Colon (tissue), 2 donors: ENCODE results near the gene ATRIP.

Experiments used
- FAIRE-seq: peaks from 2 replicates; lab custom pipeline; 2012; peaks lifted over from hg19 to GRCh38; lab: Jason Lieb, UNC
- donor health status: control.
- donor health status: control.

Gene ATRIP

DNA sequence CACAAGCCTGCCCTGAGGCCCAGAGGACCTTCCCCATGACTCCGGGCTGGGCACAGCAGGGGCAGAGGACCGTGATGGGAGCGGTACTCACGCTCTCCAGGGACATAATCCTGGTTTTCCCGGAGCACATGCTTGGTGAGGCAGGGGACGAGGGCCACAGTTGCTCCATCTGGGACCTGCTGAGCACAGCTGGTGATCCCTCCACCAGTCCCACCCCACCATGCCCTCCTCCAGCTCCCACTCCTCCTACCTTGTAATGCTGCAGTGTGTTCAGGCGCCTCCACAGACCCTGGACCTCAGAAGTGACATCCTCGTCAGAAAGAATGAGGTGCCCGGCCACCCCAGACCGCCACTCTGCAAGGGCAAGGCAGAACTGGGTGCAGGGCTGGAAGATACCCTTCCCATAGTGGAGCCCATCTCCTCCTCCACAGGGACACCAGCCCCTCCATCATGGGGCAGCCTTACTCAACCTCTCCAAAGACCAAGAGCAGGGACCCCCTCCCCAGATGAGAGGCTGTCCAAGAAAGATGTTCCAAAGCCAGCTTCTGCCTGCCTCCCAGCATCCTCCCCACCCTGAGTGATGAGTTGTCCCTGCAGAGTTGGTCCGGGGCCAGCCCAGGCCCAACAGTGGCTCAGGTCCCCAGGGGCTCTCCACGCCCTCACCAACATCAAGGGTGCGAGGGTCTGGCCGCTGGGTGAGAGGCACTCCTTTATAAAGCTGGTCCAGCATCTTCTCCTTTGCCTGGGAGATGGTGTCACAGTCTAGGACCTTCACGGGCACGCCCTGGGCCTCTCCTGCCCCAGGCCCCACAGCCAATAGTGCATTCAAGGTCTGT is 36.1 kb upstream of the ATRIP start:
- no peak for FAIRE-seq

DNA sequence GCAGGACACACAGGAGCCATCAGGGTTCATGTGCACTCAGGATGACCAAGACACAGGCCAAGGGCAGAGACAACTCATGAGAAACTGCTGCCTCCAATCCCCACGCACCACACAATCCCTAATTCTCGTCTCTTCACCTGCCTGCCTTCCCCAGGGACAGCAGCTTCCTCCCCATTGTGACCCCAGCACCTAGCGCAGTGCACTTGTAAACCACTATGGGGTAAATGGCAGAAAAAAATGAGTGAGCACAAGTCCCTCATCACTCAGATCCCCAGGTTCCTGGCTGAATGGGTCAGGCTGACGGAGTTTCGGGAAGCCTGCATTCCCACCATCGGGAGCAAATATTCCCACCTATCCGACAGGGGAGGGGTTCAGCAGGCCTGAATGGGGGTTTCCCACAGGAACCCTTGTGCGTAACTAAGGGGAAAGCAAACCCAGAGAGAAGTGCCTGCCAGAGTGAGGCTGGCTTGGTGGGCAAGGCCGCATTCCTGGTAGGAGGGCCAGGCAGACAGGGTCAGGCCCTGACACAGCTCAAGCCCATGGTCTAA is 35.4 kb upstream of the ATRIP start:
- no peak for FAIRE-seq

DNA sequence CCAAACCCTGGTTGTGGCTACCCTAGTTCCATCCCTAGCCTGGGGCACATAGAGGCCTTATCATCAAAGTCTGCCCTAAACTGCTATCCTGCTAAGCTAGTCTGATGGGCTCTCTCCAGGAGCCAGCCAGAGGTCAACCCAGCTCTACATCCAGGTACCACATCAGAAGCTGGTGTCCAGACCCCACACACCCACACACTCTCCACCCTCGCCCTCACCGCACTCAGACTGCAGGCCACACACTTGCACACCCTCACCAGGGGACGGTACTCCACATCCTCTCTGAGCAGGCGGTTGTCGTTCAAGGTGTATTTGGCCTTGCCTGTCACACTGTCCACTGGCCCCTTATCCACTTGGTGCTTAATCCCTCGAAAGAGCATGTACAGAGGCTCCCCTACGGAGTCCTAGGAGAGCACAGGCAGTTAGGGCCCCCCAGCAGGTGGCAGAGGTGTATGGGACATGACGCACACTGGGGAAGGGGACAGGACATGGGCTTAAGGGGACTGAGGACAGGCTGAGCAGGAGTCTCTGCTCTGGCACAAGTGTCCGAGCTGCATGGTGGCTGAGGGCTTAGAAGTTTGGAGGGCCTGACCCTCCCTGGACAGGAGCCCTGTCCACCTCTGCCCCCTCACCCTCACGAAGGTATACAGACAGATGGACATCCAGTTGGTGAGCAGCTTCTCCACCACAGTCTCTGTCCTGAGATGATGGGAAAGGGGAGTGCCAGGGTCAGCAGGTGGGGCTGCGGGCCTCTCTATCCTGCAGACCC is 34.7 kb upstream of the ATRIP start:
- FAIRE-seq, result no peak

DNA sequence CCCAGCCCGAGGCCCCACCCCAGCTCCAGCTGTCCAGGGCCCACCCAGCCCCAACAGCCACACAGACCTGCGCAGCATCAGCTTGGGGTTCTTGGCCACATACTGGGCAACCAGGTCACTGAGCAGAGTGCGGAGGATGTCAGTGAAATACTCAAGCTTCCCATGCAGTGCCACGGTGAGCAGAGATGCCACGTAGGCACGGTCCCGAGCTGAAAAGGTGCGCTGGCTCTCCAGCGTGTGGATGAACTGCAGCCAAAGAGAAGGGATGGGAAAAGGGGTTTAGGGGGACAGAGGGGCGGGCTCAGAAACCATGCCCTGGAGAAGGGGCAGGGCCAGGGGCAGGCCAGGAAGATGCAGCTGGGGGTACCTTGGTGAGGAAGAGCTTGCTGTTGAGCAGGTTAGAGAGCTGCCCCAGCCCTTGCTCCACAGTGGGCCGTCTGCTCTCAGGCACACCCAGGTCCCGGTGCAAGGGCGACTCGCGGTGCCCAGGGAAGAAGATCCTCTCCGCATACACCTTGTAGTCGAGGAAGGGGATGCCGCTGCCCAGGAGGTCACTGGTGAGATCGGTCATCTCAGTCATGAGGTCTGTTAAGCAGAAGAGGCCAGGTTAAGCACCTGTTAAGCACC is 34.0 kb upstream of the ATRIP start:
- no peak for FAIRE-seq

DNA sequence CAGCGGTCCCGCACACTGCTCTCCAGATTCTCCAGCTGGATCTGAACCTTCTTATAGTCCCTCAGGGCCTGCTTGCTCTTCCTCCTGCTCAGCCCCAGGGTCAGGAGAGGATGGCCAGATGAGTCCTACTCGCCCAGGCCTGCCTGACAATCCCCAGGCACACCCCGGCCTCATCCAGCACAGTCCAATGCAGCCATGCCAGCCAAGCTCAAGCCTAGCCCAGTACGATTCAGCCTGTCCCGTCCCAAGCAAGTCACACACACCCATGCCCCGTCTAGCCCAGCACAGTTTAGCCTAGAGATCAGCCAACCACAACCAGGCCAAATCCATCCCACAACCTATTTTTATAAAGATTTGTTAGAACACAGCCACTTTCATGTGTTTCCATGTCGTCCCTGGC is 33.5 kb upstream of the ATRIP start:
- FAIRE-seq, result no peak

DNA sequence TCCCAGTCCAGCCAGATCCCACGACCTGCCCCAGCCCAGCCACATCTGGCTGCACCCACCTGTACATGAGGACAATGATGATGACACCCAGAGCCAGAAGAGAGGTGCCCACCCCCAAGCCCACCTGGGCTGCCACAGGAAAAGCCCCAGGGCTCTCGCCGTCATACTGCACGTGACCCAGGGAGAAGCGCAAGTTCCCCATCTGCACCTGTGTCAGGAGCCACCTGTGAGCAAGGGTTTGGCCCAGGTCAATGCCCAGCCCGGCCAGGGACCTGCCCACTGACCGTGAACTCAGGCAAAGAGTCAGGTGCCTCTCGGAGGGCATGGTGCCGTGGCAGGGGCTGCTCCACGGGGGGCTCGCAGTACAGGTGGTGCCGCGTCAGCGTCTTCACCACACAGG is 32.9 kb upstream of the ATRIP start:
- no peak for FAIRE-seq

DNA sequence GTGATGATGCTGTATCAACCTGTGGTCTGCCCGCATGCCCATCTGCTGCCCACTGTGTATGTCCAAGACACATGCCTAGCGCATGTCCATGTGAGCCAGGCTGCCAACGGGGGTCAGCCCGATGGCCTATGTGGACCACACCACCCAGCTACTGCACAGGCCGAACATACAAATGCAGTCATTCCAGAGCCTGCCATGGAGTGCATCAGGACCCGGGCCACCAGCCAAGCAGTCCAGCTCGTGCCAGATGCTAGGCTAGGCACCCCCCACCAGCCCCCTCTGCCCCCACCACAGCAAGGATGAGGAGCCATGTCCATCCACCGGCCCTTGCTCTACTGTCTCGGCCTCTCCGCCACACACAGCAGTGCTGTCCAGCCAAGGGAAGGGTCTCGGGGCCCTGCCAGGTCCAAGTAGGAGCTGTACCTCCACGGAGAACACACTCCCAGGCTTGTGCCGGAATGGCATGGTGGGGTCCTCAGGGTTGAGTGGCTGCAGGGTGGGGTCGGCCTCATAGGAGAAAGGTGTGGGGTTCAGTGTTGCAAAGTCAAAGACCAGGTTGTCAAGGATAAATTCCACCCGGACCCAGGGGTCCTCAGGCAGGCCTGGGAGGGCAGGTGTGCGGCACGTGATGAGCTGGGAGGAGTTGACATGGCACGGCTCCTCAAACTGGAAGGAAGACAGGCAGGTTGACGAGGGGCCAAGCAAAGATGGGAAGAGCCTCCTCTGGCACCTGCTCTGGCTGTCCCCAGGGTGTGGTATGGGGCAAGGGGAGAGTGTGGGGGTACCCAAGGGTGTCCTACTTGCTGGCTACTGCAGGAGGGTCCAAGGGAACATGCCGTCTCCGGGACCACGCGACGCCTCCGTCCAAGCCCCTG is 31.9 kb upstream of the ATRIP start:
- no peak for FAIRE-seq

DNA sequence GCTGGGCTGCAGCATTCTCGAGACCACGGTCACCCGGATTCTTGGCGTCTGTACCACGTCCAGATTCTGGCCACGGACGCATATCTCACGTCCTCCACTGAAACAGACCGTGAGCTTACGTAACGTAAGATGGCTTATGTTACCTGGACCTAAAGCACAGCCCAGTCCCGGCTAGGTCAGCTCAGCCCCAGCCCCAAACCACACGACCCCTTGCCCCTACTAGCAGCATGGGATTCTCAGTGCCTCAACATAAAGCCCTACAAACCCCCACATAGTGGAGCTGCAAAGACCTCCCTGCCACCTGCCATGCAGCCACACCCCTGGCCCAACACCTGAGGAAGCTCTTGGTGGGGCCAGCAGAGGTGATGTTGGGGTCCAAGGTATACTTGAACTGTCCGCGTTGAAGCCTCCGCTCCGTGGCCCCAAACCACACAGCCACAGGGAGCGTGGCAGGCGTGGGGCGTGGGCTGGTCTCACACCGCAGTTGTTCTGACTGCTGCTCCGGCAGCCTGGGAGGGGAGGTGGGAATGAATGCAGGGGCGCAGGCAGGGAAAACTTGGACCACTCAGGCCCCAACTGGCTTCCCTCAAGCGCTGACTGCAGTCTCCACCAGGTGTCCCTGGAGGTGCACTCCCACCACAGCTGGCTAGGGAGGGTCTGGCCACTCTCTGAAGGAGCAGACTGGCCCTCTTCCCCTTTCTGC is 31.1 kb upstream of the ATRIP start:
- FAIRE-seq, result no peak

DNA sequence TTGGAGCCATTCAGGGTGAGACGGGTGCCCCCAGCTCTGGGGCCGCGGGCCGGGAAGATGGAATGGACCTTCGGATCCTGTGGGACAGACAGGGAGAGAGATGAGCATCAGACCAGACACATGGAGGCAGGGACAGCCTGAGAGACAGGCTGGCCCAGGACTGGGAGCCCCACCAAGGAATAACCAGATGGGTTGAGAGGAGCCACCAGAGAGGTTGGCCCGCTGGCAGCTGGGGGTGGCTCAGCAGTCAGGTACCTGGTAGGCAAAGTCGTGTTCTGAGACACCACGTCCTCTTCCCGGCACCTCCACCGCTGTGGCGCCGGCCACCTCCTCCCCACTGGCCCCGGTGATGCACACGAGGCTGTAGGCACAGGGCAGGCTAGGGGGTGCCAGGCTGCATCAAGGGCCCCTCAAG is 30.4 kb upstream of the ATRIP start:
- no peak for FAIRE-seq

DNA sequence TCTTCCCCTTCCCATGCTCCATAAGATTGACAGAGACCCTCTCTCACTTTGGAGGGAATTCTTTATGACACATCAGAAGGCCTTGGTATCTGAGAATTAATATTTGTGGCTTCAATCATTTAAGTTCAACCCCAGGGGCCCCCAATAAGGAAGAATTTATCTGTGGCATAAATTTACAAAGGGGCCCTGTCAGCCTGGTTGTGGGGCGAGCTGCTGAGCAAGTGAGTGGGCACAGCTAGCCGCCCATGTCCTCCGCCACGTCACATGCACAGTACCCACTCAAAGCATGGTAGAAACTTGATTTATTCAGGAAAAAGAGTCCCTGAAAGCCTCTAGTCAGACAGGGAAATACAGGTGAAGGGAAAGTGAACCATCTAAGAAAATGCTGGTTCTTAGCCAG is 30.0 kb upstream of the ATRIP start:
- no peak for FAIRE-seq

DNA sequence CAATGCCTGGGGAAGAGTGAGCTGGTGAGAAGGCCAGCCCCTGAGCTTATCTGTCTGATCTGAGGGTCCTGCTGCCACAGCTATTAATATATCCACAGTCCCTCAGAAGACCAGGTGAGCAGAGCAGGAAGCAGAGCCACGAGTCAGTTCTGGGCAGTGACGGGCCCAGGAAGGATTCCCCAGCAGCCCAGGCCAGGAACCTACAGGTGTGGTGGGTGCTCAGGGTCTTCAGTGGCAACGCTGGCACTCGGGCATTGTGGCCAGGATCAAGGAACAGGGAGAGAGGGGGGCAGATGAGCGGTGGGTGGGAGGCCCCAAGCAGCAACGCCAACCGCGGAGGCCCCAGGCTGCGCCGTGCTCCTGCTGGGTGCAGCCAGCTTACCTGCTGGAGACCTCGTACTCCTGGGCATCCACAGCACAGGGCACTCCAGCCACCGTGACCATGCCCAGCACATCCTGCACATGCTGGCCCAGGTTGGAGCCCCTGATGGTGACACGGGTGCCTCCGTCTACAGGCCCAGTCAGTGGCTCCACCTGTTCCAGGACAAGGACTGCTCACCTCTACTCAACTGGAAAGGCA is 28.9 kb upstream of the ATRIP start:
- FAIRE-seq, result no peak

DNA sequence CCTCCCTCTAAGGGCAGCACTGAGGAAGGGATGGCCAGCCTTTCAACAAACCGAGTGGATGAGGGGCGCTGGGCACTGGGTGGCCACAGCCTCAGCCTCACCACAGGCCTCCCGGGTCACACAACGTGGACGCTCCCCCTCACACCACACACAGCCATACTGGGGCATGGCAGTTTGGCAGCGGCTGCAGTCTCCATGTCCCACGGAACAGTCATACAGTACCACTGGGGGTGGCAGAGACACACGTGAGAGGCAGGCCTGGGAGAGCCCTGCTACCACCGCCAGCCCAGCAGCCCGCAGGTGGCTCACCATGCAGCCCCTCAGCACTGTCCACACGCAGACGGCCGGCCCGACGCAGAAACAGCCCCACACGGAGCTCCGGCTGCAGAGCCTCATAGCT is 28.4 kb upstream of the ATRIP start:
- no peak for FAIRE-seq

DNA sequence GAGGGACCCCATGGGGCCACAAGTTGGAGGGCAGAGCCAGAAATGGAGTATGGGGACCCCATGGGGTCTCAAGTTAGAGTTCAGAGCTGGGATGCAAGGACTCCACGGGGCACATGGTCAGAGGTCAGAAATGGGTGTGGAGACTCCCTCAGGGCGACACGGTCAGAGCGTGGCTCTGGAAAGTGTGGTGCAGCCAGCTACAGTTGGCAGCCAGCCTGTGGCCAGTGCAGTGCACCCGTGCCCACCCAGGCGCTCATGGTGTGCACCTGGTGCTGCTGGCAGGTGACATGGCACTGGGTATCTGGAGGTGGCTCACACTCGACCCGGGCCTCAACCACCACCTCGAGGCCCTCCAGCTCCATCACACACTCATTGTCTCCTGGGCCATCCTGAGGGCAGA is 27.9 kb upstream of the ATRIP start:
- FAIRE-seq, result no peak

DNA sequence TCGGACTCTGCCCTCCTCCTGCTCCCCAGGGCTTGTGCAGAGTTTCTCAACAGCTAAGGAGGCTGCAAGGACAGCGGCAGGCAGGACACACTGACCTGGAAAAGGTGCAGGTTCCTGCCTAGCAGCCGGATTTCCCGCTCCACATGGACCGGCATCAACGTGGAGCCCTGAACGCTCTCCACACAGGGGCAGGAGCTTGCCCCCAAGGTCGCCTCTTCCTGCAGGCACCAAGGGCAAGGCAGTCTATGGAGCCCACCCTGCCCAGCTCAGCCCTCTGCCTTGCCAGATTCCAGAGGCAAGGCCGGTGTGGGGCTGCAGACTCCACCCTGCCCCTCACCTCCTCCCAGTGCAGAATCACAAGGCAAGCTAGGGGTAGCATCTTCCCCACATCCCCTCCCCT is 27.4 kb upstream of the ATRIP start:
- no peak for FAIRE-seq

DNA sequence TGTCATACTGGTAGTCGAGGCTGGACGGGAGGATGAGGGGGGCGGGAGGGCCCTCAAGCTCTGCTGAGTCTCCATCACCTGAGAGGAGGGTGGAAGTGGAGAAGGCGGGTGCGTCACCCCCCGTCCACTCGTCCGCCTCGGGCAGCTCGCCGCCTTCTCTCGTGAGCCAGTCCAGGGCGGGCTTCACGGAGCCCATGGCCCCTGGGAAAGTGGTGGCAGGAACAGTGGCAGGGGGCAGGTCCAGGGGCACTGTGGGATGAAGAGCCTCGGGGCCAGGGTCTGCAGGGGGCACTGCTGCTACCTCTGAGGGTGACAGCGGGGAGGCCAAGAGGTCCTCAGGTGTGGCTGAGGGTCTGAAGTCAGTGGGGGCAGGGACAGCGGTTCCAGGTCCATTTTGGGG is 26.9 kb upstream of the ATRIP start:
- no peak for FAIRE-seq

DNA sequence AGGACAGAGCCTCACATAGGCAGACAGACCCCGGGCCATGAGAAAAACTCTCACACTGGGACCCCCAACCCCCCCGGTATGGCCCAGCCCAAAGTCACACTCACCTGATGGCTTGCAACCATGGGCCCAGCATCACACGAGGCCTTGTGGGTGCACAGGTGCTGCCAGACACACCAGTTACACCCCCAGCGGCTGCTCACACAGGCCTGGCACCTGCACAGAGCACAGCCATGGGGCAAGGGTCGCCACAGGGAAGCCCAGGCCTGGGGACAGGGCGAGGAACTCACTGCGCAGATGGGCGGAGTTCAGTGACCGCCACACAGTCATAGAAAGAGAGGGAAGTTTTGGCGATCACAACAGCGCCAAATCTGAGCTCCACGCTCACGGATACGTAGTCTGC is 26.0 kb upstream of the ATRIP start:
- no peak for FAIRE-seq

DNA sequence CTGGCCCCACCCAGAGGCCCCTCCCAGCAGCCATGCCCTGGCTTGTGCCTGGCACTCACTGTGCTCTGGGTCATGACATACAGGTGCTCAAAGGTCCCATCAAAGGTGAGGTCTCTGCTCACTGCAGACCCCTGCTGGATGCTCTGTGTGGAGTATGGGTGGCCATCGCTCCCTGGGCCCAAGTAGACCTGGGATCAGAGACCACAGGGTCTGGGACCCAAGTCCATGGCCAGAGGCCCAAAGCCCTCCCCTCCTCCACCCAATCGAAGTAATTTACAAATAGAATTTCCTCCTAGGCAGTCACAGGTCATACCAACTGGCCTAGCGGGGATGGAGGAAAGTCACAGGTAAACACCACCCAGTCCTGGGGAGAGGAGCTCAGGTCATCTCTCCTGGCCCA is 24.3 kb upstream of the ATRIP start:
- no peak for FAIRE-seq

DNA sequence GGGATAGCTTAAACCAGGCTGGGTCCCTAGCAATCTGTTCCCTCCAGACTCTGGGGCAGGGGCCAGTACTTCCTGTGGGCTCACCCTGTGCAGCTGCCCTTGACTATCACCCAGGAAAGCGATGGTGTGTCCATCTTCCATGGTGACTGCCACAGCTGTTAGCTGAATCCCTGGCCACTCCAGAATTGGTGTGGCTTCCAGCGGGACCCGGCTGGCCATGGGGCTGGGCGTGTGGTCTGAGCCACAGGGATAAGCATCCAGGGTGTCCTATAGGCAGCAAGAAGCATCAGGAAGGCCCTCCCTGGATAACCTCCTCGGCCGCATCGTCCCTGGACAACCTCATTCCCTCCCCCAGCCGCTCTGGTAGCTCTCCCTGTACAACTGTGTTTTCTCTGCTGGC is 23.9 kb upstream of the ATRIP start:
- FAIRE-seq, result no peak

DNA sequence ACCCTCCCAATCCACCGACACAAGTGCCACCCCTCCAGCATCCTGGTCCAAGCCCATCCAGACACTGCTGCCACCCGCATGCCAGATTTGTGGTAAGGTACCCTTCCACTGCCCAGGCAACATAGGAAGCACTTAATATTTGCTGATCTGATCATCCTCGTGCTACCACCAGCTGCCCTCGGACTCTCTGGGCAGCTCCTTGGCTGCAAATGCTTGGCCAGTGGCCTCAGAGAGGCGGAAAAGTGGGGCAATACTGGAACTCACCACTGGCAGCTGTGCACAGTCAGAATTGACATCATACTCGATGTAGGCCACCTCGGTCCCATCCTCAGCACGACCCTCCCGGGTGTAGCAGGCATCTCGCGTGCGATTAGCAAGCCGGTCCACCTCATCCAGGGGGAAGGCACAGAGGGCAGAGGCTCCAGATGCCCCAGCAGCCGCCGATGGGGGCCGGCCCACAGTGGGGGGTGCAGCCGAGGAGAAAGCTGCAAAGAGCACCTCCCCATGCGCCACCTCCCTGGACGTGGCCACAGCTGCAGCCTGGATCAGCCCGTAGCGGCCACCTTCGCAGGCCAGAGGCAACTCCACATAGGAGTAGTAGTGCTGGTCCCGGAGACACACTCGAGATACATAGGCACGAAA is 23.2 kb upstream of the ATRIP start:
- no peak for FAIRE-seq

DNA sequence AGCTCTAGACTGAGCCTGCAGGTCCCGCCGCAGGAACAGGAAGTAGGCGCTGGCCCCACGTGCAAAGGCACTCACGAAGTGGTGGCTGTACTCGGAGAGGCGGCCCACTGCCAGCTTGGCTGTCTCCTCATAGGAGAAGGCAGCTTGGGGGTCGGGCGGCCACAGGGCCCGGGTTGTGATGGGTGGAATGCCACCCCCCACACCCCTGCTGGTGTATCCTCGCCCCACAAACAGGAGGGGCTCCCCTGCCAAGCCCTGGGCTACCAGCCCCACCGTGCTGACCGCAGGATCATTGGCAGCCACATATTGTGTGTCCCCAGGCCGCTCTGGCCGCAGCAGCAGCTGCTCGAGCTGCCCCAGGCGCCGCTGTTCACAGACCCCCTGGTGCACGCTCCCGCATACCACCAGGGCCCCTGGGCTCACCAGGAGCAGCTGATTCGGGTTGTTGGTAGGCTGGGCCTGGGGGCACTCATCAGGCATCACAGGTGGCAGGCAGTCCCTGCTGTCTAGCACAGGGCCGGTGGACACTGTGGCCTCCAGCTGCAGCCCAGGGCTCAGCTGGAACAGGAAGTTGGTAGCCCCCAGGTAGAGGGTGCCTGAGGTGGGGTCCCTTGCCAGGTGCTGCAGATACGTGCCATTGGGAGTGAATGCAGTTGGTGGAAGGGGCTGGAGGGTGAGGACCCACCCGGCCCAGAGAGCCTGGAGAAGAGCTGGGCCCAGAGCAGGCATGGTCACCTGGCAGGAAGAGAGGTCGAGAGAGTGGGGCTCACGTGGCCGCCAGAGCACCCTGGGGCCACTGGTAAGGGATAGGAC is 22.4 kb upstream of the ATRIP start:
- FAIRE-seq, result no peak
